SK-N-SH (cell line): ENCODE data around the gene HSD11B2.

ENCODE experiments used
- CTCF ChIP-seq: fragments of 200-600 bp; sonication (generic); IDR thresholded peaks from 2 replicates; pipeline ENCODE4 v1.6.1; 2017; ENCODE audit warnings: antibody characterized with exemption, mild to moderate bottlenecking, moderate library complexity
- ELF1 ChIP-seq: IDR thresholded peaks from 2 replicates; pipeline ENCODE4 v1.4.0; 2012
- EP300 ChIP-seq, 2 experiments: IDR thresholded peaks; 2 replicates each; pipeline versions ENCODE4 v1.4.0 to v1.6.1; 2012; ENCODE audit warnings: borderline replicate concordance in 1 of 2, low read depth in 1 of 2, low read length in 1 of 2
- NFIC ChIP-seq: IDR thresholded peaks from 2 replicates; pipeline ENCODE4 v1.4.0; 2012; ENCODE audit warnings: borderline replicate concordance
- POLR2AphosphoS5 ChIP-seq: IDR thresholded peaks from 2 replicates; pipeline ENCODE4 v1.6.1; 2012; ENCODE audit warnings: low read depth, low read length
- RCOR1 ChIP-seq: fragments of 150-350 bp; IDR thresholded peaks from 2 replicates; pipeline ENCODE4 v1.6.1; 2017; ENCODE audit warnings: antibody characterized with exemption, low read length
- TF ChIP-seq, protein P1 (sequence below): IDR thresholded peaks from 2 replicates; pipeline ENCODE4 v1.4.0; 2012; ENCODE audit warnings: low read depth, borderline replicate concordance

DNA sequence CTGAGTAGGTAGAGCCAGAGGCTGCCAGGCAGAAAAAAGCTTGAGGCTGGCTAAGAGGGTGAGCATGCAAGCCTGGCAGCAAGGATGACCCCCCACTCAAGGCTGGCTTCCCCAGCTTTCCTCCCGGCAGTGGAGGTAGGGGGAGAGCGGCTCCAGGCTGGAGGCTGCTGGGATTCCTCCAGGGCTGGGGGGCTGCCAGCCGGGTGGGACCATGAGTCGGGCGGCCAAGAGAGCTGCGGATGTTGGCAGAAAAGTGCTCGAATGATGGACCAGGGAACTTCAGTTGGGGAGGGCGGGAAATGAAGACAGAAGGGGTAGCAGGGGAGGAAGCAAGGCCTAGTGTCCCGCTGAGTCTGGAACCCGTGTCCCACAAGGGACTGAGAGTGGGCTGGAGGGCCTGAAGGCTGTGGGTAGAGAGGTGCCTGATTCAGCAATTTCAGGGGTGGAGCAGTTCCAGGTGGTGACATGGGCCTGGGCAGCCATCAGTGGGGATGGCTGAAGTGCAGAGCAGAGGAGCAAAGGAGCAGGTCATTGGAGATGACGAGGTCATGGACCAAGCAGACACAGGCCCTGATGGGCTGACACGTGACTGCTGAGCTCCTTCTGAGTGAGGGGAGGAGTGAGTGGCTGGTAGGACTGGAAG, 20.3 kb downstream of the HSD11B2 start:
- TF ChIP-seq, protein P1, sequence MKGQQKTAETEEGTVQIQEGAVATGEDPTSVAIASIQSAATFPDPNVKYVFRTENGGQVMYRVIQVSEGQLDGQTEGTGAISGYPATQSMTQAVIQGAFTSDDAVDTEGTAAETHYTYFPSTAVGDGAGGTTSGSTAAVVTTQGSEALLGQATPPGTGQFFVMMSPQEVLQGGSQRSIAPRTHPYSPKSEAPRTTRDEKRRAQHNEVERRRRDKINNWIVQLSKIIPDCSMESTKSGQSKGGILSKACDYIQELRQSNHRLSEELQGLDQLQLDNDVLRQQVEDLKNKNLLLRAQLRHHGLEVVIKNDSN = no peak
- TF ChIP-seq CTCF (no peak), EP300 (IDR thresholded peaks at IDR 0.05; ENCODE audit: borderline replicate concordance in 1 of 2, low read depth in 1 of 2, low read length in 1 of 2) (no peak), POLR2AphosphoS5 (no peak), RCOR1 (no peak), NFIC (no peak), ELF1 (no peak)
